T47D (cell line): ENCODE measurements around the gene MRFAP1L1.

Experiments
- DNase-seq, 2 experiments: peaks; one replicate each; pipeline versions ENCODE4 v3.0.0 to v3.0.0-alpha.2; 2011 to 2012; ENCODE audit warnings: low read depth in 1 of 2, low spot score in 1 of 2
- JUND ChIP-seq: IDR thresholded peaks from 2 replicates; pipeline ENCODE4 v1.6.1; 2012; ENCODE audit warnings: low read depth
- in situ Hi-C: cut with HindIII; loops from 2 replicates; pipeline ENCODE4 v1.10.0; 2016; ENCODE audit warnings: low sequenced_read_pairs, low pct_unique_long_range_greater_than_20kb

MRFAP1L1 gene

GRCh38 chr4:6749340-6750171 is 39.9 kb upstream of the MRFAP1L1 start:
- in situ Hi-C loops = no loop called here
- peak in 1 of 2 experiments; percentile 94 for DNase-seq
- no peak for TF ChIP-seq JUND

GRCh38 chr4:6748286-6748685 is 38.6 kb upstream of the MRFAP1L1 start:
- in situ Hi-C loops = no loop called here
- no peak for DNase-seq
- TF ChIP-seq JUND = no peak

- no peak for TF ChIP-seq JUND
- in situ Hi-C loops = no loop called here
- peak; percentile 62 to 88 for DNase-seq
Measured at GRCh38 chr4:6747294-6748051, 37.8 kb upstream of the MRFAP1L1 start.

DNA sequence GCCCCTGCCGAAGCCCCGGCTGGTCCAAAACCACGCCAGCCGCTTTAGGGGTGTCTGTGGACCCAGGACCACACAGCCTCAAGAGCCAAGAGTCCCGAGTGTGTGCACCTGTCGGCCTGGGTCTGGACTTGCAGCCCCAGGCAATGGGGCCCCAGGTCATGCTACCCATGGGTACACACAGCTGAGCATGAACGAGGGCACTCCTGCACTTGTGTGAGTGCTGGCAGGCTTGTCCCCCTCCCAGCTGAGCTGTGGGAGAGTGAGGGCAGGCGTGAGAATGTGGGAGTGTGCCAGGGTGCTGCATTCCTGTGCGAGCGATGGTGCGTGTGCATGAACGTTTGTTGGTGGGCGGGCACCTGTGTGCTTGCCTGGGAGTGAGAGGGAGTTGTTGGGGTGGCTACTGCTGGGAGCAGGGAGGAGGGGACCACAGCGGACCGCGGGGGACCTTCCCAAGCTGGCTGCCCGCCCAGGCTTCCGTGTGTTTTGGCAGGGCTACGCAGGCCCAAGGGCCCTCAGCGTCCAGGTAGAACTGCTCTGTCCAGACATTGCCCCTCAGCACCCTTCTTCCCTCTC is 37.1 kb upstream of the MRFAP1L1 start:
- peak; percentile 64 to 97 for DNase-seq
- no peak for TF ChIP-seq JUND
- in situ Hi-C loops = no loop called here

GRCh38 chr4:6742989-6743388 is 33.3 kb upstream of the MRFAP1L1 start:
- in situ Hi-C loops = no loop called here
- DNase-seq = no peak
- TF ChIP-seq JUND = no peak

- no peak for TF ChIP-seq JUND
- no peak for DNase-seq
- in situ Hi-C loops = no loop called here
Measured at GRCh38 chr4:6742507-6742906, 32.8 kb upstream of the MRFAP1L1 start.

DNA sequence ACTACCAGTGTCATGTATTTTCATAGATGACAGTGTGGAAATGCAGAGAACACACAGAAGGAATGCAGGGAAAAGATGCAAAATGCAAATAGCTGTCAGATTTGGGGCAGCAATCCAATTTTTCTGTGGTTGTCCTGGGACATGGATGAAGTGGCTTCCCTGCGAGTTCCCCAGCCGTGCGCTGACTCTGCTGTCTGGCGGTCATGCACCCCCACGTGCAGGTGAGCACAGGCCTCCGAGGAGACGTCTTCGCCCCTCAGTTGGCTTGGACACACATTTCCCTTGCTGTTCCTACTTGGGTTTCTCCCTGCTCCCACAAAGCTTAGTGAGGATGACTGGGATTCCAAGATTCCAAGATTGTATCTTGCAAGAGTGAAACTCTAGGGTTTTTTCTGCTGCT is 30.7 kb upstream of the MRFAP1L1 start:
- no peak for TF ChIP-seq JUND
- in situ Hi-C loops = no loop called here
- DNase-seq = no peak

DNA sequence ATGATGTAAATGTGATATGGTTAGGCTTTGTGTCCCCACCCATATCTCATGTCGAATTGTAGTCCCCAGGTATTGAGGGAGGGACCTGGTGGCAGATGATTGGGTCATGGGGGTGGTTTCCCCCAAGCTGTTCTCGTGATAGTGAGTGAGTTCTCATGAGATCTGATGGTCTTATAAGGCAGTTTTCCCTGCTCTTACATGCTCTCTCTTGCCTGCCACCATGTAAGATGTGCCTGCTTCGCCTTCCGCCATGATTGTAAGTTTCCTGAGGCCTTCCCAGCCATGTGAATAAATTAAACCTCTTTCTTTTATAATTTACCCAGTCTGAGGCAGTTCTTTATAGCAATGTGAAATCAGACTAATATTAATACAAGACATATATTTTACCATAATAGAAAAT is 30.3 kb upstream of the MRFAP1L1 start:
- DNase-seq = no peak
- in situ Hi-C loops = no loop called here
- no peak for TF ChIP-seq JUND

DNA sequence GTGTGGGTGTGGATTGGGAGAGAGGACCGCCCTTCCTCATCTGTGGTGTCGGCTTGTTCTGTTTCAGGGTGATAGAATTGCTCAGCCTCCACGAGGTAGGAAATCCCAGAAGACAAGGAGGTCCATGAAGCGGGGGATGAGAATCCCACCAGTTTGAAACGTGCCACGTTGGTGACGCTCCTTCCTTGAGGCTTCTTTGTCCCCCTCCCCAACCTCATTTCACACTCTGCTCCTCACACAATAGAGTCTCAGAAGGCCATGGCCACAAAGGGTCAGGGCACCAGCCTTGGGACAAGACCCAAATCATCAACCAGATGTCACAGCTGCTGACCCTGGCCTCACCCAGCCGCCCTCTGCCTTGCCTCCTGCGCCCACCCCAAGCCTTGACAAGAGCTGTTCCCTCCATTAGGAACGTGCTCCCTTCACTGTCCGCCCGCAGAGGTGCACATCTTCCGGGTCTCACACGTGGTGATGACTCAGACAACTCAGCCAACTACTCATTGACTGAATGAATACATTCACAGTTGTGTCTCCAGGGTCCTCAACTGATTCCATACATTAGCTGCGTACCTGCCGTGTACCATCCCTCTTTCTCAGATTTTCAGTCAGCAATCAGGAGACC is 24.6 kb upstream of the MRFAP1L1 start:
- no peak for DNase-seq
- in situ Hi-C loops = no loop called here
- no peak for TF ChIP-seq JUND

DNA sequence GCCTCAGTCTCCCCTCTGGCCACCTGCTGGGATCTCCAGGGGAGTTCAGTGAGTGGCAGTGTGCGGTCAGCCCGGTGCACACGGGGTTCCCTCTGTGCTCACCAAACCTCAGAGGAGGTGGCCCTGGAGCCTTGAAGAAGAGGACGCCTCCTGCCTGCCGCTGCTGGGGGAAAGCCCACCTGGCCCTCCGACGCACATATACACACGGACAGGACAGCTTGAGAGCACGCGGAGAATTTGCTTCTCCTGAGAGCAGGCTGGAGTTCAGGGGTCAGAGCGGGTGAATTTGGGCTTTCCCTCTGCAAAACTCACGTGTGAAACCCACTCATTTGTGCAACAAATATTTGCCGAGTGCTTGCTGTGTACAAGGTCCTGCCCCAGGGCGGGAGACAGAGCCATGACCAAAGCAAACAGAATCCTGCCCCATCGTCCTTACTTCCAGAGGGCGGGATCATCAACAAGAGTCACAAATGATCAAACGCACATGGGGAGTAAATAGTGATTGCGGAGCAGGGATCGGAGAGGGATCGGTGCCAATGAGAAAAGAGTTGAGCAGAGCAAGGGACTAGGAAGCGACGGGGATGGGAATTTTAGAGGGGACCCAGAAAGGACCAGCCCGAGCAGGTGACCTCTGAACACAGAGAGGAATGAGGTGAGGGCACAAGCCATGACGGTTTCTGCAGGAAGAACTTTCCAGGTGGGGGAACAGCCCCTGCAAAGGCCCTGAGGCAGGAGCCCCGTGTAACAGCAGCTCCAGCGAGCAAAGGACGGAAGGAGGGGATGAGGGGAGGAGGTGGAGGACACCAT is 23.9 kb upstream of the MRFAP1L1 start:
- no peak for TF ChIP-seq JUND
- in situ Hi-C loops = no loop called here
- DNase-seq = no peak

DNA sequence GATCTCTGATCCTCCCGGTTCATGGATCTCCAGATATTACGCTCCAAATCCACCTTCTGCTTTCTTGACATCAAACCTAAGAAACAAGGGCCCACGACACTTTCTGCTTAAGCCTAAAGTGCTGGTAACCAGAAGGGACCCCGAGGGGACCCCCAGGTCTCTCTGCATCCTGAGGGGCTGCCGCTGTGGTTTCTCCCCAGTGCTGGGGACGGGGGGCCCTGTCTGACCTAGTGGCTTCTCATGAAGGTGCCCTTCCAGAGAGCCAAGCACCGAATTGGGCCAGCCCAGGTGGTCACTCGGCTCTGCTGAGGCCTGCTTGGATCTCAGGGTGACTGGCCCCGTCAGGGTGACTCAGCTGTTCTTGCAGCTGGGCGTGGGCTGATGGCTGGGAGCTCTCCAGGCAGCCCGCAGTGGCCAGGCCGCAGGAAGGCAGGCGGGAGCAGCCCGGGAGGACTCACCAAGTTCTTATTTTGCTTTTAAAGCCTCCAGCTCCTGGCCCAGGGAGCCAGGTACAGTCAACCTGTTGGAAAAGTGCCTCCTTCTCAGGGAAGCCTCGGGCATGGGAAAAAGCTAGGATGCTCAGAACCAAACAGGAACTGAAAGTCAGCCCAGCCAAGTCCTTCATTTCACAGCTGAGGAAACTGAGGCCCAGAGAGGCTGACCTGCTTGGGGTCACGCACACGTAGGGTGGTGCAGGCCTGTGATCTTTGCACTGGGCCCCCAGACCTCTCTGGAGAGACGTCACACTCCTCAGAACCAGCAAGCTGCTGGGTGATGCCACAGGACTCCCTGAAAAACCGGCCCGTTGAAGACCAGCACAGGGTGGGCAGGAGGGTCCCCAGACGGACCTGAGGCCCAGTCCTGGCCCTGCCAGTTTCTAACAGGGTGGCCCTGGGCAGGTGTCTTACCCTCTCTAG is 23.0 kb upstream of the MRFAP1L1 start:
- peak in 1 of 2 experiments; percentile 67 for DNase-seq
- in situ Hi-C loops = no loop called here
- TF ChIP-seq JUND = no peak
